ENCODE data around the gene INPP5E.

DNA sequence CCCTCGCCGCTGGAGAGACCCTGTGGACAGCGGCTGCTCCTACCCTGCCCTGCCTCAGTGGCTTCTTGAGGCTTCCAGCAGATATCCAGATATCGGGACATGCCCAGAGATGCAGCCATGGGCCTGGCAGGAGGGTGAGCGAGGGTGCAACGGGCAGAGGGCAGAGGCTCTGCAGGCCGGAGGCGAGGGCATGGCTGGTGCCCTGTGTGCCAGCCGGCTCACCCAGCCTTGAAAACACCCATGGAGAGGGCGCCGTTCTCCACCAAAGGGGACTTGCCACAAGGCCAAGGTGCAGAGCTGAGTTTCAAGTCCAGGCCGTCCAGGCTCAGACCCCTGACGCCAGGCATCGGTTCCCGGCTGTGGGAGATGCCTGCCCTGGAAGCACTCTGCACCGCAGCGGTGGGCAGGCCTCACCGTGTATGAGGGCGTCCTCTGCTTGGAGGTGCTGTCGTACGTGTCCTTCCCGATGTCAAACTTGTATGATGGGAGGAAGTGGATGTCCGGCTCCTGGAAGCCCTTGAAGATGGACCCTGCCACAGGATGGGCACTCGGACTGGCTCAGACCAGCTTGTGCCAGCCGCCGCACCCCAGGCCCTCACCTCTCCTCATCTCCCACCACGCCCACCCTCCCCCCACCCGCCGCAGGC is 8.9 kb downstream of the INPP5E start:
- no peak for TF ChIP-seq POLR2A (IDR thresholded peaks at IDR 0.05; ENCODE audit: low read depth, low read length)
- no peak for TF ChIP-seq POLR2AphosphoS5 (IDR thresholded peaks at IDR 0.05; ENCODE audit: low read depth, low read length)
- TF ChIP-seq TAF1 (IDR thresholded peaks at IDR 0.05; ENCODE audit: low read depth, low read length): no peak
- TF ChIP-seq SPI1 (IDR thresholded peaks at IDR 0.05; ENCODE audit: low read depth, low read length): no peak
- TF ChIP-seq PAX5 (IDR thresholded peaks at IDR 0.05; ENCODE audit: insufficient read depth, low read length, severe bottlenecking): no peak
- TF ChIP-seq POU2F2 (IDR thresholded peaks at IDR 0.05; ENCODE audit: low read depth, low read length): no peak
